RPMI7951 (cell line): ENCODE results near the gene GFI1. TPM values are rescaled to one million over a fixed set of nuclear protein-coding genes. Genes with fewer than 3 reads are reported as not detected.
"Not testable (repeated sequence)": the region's sequence is repeated elsewhere in the genome, so short reads cannot be mapped to it uniquely, and the experiment has no call there.

Experiments
- DNase-seq: peaks from one replicate; pipeline ENCODE4 v3.0.0-alpha.2; 2012; ENCODE audit warnings: low read depth
- total RNA-seq: library from RNA; depleted of rRNA; stranded (reverse); fragments of >200 nt; shearing (Covaris generic); gene quantifications from 2 replicates; pipeline ENCODE4 v1.2.3, GENCODE V29; 2014

GFI1 gene
- total RNA-seq, 1 experiment from 2014 or later: 0.12 TPM

- DNase-seq: no peak
Observed at GRCh38 chr1:92465256-92465647, 21.5 kb downstream of the GFI1 start.

DNA sequence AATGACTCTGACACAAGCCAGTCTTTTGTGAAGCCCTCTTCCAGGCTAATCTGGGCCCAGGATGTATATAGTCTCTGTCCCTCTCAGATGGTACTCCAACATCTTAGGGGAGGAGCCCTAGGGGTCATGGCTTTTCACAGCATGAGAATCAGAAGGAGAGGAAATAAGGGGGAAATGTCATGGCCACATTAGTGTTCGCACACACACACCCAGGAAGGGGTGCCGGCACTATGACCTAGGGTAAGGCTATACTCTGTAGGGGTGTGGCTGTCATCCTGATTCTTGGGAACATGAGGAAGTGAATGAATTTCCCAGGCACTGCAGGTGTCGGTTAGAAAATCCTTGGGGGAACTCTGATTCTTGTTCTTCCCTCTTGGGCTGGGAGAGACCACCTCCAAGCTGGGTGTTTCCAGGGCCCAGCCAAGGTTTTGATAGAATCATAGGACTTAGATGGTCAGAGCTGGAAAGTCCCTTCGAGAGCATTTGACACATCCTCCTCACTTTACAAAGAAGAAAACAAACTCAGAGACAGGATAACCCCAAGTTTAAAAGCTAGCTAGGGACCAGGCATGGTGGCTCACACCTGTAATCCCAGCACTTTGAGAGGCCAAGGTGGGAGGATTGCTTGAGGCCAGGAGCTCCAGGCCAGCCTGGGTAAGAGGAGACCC is 22.0 kb downstream of the GFI1 start:
- DNase-seq: no peak

DNA sequence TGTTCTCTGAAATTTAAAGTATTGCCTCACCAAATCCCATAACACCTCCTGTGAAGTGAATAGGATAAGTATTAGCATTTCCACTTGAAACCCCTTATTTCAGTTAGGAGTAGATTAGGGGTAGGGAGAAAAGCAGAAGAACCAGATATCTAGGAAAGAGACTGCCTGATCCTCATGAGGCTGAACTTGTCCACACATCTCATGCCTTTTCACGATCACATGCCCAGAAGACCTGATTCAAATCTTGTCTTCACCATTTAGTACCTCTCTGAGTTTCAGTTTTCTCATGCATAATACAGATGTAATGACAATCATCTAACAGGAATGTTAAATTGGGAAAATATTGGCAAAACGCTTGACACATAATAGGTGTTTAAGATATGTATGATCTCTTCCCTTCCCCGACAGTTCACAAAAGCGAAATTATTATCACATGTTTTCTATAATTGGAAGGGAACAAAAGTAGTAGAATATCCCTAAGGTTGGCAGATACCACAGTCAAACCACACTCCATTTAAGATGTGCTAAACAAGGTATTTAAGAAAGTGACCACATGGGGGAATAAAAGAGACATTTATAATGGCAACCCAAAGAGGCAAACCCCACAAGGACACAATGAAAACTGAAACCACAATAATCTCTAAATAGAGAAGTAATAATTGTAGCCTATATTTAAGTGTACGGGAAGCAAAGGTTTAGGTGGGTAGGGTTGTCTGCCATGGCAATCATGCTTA is 25.2 kb downstream of the GFI1 start:
- peak; percentile 45 for DNase-seq

DNA sequence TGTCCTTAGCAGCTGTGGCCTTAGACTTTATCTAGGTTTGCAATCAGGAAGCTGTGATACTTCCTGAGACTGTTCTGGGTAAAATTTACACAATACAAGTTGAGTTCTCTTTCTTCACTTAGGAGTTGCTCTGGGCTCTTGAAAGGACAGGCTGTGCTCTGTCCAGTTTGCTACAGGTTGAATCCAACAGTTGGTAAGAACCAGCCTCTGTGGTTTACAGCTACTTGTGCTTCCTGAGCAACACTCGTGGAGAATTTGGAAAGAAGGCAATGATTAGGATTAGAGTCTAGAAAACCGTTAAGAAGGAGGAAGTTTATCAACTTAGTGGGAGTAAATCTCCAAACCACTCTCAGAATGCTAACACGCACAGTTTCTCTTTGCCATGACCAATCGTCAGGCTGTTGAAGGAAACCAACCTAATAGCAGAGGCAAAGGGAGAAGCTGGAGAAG is 26.8 kb downstream of the GFI1 start:
- no peak for DNase-seq

- no peak for DNase-seq
Observed at GRCh38 chr1:92458146-92458545, 28.6 kb downstream of the GFI1 start.

- DNase-seq: no peak
Observed at GRCh38 chr1:92447976-92448375, 38.7 kb downstream of the GFI1 start.

DNA sequence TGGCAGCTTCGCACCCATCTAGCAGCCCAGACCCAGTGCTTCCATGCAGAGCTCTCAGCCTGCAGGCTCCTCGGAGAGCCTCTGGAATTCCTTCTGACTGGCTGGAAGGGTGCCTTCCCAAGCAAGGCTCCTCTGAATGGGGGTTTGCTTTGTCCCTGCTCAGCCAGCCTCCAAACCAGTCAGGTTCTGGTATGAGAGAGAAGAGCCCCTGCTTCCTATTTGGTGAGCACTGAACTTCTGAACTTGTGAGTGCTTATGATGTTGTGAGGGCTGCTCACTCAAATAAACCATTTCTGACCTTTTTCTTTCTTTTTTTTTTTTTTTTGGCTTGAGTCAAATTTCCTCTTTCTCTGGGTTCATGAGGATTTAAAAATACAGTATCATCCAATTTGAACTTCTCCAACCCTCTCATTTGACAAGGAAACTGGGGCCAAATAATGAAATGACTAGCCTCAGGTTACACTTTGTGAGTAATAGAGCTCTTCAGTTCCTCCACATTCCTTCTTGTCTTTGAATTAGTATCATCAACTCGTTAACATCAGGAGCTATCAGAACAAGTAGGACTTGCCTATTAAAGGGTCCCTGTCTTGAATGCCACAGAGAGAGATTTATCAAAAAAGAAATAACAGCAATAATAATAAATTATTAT is 39.6 kb downstream of the GFI1 start:
- peak; percentile 30 for DNase-seq

- DNase-seq: peak; percentile 36
Observed at GRCh38 chr1:92446546-92446945, 40.2 kb downstream of the GFI1 start.

GRCh38 chr1:92445865-92446264 is 40.9 kb downstream of the GFI1 start:
- no peak for DNase-seq

DNA sequence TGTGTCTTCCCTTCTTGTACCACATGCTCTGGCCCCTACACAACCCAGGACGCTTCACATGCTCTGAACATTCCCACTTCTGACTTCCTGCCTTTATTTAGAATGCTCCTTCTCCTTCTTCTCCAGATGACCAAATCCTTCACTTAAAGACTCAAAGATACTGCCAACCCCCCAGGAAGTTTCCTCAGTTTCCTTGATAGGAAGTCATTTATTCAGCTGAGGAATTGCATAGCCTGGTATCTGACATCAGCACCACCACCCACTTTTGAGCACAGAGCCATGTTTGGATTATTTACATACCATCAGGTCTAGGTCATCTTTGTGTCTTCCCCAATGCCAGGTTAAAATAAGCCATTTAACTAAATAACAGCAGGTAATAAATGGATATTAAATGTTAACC is 42.4 kb downstream of the GFI1 start:
- no peak for DNase-seq

GRCh38 chr1:92443893-92444292 is 42.8 kb downstream of the GFI1 start:
- no peak for DNase-seq

GRCh38 chr1:92442351-92442750 is 44.4 kb downstream of the GFI1 start:
- no peak for DNase-seq

GRCh38 chr1:92441697-92442342 is 44.9 kb downstream of the GFI1 start:
- no peak for DNase-seq

DNA sequence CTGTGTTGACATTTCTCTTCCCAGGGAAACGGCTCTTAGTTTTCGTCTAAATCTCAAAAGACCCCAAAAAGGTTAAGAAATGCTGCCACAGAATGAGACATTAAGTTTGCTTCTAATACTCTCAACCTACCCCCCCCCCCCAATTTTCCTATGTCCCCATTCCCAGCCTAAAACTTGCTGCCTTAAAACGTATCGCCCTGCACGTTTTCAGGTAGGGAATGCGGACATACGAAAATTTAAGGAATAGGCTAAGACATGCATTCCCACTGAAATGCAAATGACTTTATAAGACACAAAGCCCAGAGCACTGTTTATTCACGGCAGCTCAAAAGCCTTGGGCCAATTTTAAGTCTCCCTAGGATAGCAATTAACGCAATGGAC is 45.4 kb downstream of the GFI1 start:
- no peak for DNase-seq

- DNase-seq: no peak
Observed at GRCh38 chr1:92439291-92439690, 47.4 kb downstream of the GFI1 start.

DNA sequence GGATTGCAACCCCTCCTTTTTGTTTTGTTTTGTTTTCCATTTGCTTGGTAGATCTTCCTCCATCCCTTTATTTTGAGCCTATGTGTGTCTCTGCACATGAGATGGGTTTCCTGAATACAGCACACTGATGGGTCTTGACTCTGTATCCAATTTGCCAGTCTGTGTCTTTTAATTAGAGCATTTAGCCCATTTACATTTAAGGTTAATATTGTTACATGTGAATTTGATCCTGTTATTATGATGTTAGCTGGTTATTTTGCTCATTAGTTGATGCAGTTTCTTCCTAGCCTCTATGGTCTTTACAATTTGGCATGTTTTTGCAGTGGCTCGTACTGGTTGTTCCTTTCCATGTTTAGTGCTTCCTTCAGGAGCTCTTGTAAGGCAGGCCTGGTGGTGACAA is 52.2 kb downstream of the GFI1 start:
- DNase-seq: not testable (repeated sequence)

DNA sequence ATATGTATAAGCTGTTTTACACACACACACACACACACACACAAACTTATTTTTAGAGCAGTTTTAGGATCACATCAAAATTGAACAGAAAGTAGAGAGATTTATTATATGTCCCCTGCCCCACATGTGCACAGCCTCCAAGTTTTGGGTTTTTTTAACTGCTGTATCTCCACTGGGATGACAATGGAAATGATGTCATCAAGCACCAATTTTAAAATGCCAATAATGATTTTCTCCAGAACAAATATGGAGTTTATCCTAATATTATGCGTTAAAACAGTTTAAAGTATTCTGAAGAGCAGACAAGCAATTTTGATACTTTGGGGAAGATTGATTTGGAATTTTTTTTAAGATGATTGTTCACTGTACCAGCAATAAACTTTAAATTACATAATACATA is 56.7 kb downstream of the GFI1 start:
- DNase-seq: no peak

DNA sequence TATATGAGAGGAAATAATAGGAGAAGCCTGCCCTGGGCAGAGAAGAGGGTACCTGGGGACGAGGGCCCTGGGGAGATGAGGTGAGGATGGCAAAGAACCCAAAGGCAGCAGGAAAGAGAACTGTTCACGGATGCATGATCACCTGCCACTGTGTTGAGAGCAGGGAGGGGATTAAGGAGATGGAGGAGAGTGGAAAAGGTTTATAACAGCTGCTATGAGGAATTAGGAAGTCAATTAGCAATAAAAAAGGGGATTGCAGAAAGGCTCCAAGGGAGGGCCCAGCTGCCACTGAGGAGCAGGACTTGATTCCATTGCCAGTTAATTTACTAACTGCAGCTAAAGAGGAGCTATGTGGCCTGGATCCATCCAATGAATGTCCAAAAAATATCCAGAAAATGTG is 61.1 kb downstream of the GFI1 start:
- DNase-seq: no peak
